NT2/D1 (cell line): Measurements from ENCODE around the gene MB21D2.

Experiments used
- SUZ12 ChIP-seq: IDR thresholded peaks from 2 replicates; pipeline ENCODE4 v1.6.1; 2011; ENCODE audit not compliant: insufficient read length, insufficient read depth; ENCODE audit errors: extremely low read depth
- YY1 ChIP-seq: IDR thresholded peaks from 2 replicates; pipeline ENCODE4 v1.6.1; 2011; ENCODE audit not compliant: insufficient read length, insufficient read depth
- ZNF274 ChIP-seq: IDR thresholded peaks from 2 replicates; pipeline ENCODE4 v1.6.1; 2011; ENCODE audit warnings: mild to moderate bottlenecking, low read depth, low read length

GRCh38 chr3:192883512-192883911, 34.1 kb downstream of the MB21D2 start:
- TF ChIP-seq ZNF274 (no peak), YY1 (no peak), SUZ12 (no peak)
